ENCODE results near the gene C6orf120.

DNA sequence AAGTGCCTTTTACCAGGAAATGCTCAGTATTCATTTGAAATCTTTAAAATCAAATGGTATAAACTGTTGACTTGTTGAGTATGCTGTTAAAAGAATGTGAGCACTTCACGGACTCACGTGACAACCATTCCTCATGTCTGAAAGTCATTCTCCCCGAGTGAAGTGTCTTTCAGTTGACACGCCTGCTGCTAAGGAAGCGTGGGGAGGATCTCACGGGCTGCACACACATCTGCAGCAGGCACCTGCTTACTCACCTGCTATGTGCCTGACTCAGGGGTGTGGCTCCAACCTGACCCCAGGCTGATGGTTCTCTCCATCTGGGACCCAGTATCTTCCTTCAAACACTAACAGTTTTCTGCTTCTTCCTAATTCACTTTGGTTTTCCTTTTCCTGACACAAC lies 32.8 kb upstream of the C6orf120 start:
- TF ChIP-seq, protein P1, sequence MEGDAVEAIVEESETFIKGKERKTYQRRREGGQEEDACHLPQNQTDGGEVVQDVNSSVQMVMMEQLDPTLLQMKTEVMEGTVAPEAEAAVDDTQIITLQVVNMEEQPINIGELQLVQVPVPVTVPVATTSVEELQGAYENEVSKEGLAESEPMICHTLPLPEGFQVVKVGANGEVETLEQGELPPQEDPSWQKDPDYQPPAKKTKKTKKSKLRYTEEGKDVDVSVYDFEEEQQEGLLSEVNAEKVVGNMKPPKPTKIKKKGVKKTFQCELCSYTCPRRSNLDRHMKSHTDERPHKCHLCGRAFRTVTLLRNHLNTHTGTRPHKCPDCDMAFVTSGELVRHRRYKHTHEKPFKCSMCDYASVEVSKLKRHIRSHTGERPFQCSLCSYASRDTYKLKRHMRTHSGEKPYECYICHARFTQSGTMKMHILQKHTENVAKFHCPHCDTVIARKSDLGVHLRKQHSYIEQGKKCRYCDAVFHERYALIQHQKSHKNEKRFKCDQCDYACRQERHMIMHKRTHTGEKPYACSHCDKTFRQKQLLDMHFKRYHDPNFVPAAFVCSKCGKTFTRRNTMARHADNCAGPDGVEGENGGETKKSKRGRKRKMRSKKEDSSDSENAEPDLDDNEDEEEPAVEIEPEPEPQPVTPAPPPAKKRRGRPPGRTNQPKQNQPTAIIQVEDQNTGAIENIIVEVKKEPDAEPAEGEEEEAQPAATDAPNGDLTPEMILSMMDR (IDR thresholded peaks at IDR 0.05; ENCODE audit: low read depth, low read length), result no peak
- TF ChIP-seq EZH2phosphoT487 (IDR thresholded peaks at IDR 0.05; ENCODE audit: low read depth), result no peak
